A204.1 (cell line): ENCODE measurements around the gene UTS2B.
"Not testable (repeated sequence)": the region's sequence is repeated elsewhere in the genome, so short reads cannot be mapped to it uniquely, and the experiment has no call there.

Source experiments
- FAIRE-seq: peaks from 2 replicates; lab custom pipeline; 2012; peaks lifted over from hg19 to GRCh38; lab: Jason Lieb, UNC

UTS2B gene

DNA sequence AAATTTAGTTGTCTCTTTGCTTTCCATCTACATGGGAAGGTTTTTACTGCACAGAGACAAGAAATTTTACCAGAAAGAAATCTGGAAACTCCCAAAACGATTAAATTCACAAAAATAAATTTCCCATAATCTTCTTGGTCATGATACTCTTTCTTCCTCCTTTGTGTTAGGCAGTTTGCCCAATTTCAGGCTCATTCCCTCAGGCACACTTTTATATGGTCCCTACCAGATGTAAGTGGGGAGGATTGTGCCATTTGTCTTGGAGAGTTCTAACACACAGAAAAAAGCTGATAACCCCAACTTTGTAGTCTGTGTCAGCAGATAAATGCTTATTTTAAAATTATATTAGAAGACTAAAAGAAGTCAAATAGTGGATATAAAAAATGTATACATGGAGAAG, 50.2 kb downstream of the UTS2B start:
- FAIRE-seq = no peak

DNA sequence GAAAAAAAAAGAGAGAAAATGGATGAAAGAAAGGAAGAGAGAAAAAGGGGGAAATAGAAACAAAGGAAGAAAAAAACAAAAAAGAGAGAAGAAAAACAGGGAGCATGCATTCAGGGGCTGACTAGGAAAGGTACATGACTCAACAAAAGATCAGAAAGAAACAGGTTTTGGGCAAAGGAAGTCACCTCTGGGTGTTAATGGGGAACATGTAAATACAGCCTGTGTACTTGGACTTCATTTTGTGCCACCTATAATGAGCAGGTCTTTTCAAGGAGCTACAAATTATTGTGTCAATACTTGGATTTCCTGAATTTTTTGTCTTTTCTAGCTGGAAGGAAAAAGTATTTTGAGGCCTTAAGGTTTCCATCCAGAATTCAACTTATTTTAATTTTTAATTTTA, 54.6 kb downstream of the UTS2B start:
- FAIRE-seq = no peak

- not testable (repeated sequence) for FAIRE-seq
Observed at GRCh38 chr3:191275244-191275643, 55.1 kb downstream of the UTS2B start.

- no peak for FAIRE-seq
Observed at GRCh38 chr3:191269289-191270085, 60.8 kb downstream of the UTS2B start.

DNA sequence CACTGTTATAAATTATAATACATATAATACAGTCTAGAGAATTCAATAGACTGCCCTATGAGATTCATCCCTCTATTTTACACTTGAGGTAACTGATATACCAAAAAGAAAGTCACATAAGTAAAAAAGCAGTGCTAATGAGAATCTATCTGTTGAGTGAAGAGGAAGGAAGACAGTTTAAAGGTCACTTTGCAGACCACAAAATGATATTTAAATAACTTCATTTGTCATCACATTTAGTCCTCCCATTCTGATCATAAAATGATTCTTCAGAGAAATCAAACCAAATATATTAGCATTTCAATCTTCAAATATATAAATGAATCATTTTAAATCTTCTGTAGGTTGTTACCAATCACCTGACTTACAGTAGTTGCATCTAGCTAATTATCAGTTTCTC, 61.6 kb downstream of the UTS2B start:
- no peak for FAIRE-seq

DNA sequence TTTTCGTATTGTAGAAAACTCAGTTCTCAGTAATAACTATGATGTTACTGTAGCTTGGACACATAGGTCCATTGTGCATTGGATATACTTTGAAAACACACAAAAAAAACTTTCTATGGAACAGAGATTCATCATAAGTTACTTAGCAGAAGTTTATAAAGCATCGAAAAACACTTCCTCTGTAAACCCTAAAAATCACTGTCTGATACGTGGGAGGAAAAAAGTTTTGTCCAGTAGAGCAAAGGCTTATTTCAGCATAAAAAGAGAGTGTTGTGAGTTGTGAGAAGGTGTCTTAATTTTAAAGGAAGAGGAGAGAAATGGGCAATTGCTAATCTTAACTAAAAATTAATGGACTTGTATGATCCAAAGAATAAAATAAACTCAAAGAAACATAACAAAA, 66.5 kb downstream of the UTS2B start:
- FAIRE-seq = no peak

DNA sequence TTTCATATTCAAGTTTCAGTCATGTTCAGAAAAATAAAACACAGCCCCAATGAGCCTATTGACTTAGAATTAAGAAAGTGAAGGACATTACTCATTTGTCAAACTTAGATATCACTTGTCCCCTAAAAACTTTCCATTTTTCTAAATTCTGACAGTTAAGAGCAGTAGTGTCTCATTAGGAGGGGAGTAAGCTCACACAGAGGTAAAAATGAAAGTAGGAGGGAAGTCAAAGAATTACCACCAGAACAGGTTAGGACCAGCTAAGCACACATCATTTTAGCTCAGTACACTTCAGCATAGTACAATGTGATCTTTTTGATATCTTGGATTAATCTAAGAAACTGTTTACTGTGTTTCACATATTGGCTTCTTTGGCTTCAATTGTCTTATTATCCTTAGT, 67.0 kb downstream of the UTS2B start:
- FAIRE-seq = no peak

GRCh38 chr3:191262650-191263049, 67.7 kb downstream of the UTS2B start:
- FAIRE-seq = no peak

GRCh38 chr3:191261304-191261638, 69.1 kb downstream of the UTS2B start:
- FAIRE-seq = no peak

GRCh38 chr3:191260431-191261303, 69.7 kb downstream of the UTS2B start:
- no peak for FAIRE-seq

- FAIRE-seq = no peak
Observed at GRCh38 chr3:191259486-191259885, 70.8 kb downstream of the UTS2B start.

- FAIRE-seq = no peak
Observed at GRCh38 chr3:191257286-191257685, 73.0 kb downstream of the UTS2B start.

GRCh38 chr3:191256405-191256804, 73.9 kb downstream of the UTS2B start:
- peak; percentile 49 for FAIRE-seq

GRCh38 chr3:191255156-191255555, 75.2 kb downstream of the UTS2B start:
- FAIRE-seq = no peak

DNA sequence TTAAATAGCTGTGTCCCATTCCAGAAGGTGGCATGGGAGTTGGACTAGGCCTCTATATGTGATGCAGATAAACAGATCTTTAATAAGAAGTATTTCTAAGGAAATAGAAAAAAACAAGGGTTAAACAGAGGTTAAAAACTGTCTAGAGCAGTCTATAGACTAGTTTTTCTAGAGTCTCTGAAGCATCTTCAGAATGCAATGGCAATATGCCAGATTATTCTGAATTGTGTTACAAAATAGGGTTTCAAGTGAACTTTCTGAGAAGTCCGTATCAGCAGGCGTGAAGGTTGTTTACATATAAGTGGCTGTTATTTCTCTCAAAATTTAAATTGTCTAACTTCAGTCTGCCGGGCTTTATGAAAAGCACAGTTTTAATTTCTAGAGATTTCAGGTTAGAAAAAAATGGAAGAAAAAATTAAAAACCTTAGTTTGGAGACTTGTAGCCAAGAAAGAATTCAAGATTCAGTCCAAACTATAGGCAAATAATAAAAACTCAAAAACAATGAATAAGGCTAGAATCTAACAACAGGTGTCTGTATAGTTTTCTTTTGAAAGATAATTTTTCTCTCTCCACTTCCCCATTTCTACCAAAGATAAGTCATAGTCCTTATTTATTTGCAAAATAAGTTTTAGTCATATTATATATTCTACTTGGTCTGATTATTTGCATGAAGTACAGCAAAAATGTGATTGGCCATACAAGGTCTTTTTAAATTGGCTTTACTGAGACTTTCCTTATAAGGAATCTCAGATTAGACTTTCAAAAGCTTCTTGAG, 76.0 kb downstream of the UTS2B start:
- no peak for FAIRE-seq

- FAIRE-seq = no peak
Observed at GRCh38 chr3:191253089-191253799, 77.1 kb downstream of the UTS2B start.

DNA sequence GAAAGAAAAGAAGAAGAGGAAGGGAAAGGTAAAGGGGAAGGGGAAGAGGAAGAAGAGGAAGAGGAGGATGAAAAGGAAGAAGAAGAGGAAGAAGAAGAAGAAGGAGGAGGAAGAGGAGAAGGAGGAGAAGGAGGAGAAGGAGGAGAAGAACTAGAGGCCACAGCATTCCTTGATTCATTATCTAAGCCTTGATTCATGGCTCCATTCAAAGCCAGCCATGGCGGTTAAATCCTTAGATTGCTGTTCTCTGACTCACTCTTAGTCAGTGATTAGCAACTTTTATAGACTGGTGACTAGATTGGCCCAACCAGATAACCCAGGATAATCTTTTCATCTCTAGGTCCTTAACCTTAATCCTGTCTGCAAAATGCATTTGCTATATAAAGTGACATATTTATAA, 83.7 kb downstream of the UTS2B start:
- no peak for FAIRE-seq

- not testable (repeated sequence) for FAIRE-seq
Observed at GRCh38 chr3:191246034-191246433, 84.3 kb downstream of the UTS2B start.

DNA sequence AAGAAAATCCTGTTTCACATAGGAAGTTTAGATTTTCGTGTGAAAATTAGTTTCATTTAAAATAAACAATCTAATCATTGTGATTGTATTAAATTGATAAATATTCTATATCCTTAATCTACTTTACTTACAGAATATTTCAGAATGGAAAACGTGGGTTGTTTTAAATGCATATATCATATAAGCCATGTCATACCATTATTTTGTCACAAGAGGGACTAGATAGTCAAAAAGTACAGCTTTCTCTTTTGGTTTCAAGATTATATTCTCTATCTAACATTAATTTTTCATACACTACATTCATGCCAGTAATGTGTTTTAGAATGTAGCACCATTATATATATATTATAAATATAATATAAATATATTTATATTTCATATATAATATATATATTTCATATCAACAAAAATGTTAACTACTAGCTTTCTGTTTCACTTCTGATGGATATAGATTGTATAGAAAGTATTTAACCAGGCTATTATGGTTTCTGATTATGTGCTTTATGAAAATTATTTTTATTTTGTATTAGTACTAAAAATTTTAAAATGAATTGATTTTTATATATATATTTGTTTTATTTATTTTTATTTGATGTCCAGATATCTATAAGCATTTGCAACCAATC, 86.0 kb downstream of the UTS2B start:
- peak; percentile 99 for FAIRE-seq

DNA sequence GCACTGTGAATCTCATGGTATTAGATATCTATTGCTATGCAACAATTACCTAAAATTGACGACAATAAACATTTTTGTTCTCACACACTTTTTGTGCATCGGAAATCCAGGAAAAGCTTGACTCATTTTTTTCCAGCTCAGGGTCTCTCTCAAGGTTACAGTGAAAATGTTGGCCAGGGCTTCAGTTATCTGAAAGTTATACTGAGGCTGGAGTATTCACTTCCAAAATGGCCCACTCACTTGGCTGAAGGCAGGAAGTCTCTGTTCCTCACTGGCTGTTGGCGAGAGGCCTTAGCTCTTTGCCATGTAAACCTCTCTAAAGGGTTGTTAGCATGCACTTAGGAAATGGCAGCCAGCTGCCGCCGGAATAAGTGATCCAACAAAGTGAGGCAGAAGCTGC, 89.8 kb downstream of the UTS2B start:
- FAIRE-seq = no peak

DNA sequence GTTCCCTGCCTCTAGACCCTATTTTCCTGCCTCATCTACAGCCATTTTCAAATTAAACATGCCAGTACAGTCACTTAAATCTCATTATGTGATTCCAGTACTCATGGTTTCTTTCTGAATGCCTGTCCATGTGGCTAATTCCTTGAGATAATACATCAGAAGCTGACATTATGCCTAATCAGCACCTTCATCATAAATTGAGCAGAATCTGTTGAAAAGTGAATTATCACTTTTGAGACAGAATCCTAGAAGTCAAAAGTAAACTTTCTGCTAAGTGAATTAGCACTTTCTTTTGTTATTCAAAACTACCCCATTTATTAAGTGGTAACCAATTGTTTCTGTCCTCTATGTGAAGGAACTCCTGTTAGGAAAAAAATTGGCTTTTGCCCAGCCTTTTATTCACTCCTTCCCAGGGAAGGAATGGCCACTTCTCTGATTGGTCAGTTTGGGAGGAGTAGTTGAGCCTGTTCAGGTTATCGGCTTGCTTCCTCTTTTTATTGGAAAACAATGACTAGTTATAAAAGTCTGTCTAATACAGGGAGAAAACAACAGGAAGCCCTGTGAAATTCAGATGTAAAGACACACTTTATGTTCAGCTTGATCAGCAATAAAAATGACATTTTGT, 90.8 kb downstream of the UTS2B start:
- no peak for FAIRE-seq
